Gastroesophageal sphincter (tissue), 4 donors: ENCODE data around the gene CDKN2B. TPM values are rescaled to one million over a fixed set of nuclear protein-coding genes. Genes with fewer than 3 reads are reported as not detected.

Source experiments
- ATAC-seq: fragments of 150-250 bp; one replicate; pipeline ENCODE4 v1.9.1; 2016; ENCODE audit warnings: mild to moderate bottlenecking, moderate library complexity
- H3K27ac ChIP-seq, 4 donors: fragments of 200-600 bp; sonication (generic) in 3 of 4; 1 replicate in 3 of 4; 2 replicates in 1 of 4; pipeline ENCODE4 v1.5.1; 2016 to 2019
- H3K27me3 ChIP-seq: fragments of 200-600 bp; sonication (generic); one replicate; pipeline ENCODE4 v1.5.1; 2019
- H3K36me3 ChIP-seq, 2 donors: fragments of 200-600 bp; sonication (generic); one replicate each; pipeline ENCODE4 v1.5.1; 2019; ENCODE audit warnings: control low read depth in 1 of 2
- H3K4me1 ChIP-seq, 3 donors: fragments of 200-600 bp; sonication (generic); 1 replicate in 2 of 3; 2 replicates in 1 of 3; pipeline ENCODE4 v1.5.1; 2016 to 2019; ENCODE audit warnings: control low read depth in 2 of 3
- H3K4me3 ChIP-seq, 2 donors: fragments of 200-600 bp; sonication (generic); one replicate each; pipeline ENCODE4 v1.5.1; 2019; ENCODE audit warnings: mild to moderate bottlenecking in 1 of 2, moderate library complexity in 1 of 2
- H3K9me3 ChIP-seq, 3 donors: fragments of 200-600 bp; sonication (generic); one replicate each; pipeline ENCODE4 v1.5.1; 2017 to 2019; ENCODE audit warnings: control low read depth in 2 of 3
- CTCF ChIP-seq, 4 experiments: fragments of 200-600 bp in 2 of 4; fragments of 450-650 bp in 2 of 4; sonication (generic) in 1 of 4; IDR thresholded peaks; one replicate each; pipeline ENCODE4 v1.5.1; 2017 to 2019; ENCODE audit warnings: antibody characterized with exemption in 4 of 4, mild to moderate bottlenecking in 2 of 4, moderate library complexity in 2 of 4
- EP300 ChIP-seq: sonication (generic); formaldehyde crosslinking; IDR thresholded peaks from one replicate; pipeline ENCODE4 v1.6.1; 2017; ENCODE audit warnings: antibody characterized with exemption, mild to moderate bottlenecking
- POLR2A ChIP-seq, 2 donors: fragments of 450-650 bp; IDR thresholded peaks; one replicate each; pipeline ENCODE4 v1.6.1; 2017; ENCODE audit warnings: antibody characterized with exemption in 2 of 2, mild to moderate bottlenecking in 2 of 2, moderate library complexity in 1 of 2
- POLR2AphosphoS5 ChIP-seq: sonication (generic); formaldehyde crosslinking; IDR thresholded peaks from one replicate; pipeline ENCODE4 v1.6.1; 2017; ENCODE audit warnings: antibody characterized with exemption
- WGBS, 2 donors: methylation state at CpG; one replicate each; pipeline ENCODE4 v1.1.5; 2018; ENCODE audit warnings: low coverage in 1 of 2; 5-methylcytosine and 5-hydroxymethylcytosine counted together
- total RNA-seq, 4 donors: library from RNA; depleted of rRNA; stranded (reverse); fragments of >200 nt; gene quantifications; one replicate each; pipeline ENCODE4 v1.1.0, GENCODE V29; 2016

Gene CDKN2B
- total RNA-seq, 4 donors from 2014 or later, result 6.2 to 21.6 (median 9.3) TPM

- Histone ChIP-seq H3K36me3 (no peaks in the 10 kb centered on the region), H3K4me1 (no peaks in the 10 kb centered on the region), H3K9me3 (no peaks in the 10 kb centered on the region), H3K27me3 (no peaks in the 10 kb centered on the region), H3K27ac (no peak overlapping the region), H3K4me3 (no peak overlapping the region)
- no peak for ATAC-seq
- 89 to 100% methylated on average over 1 to 2 of the region's 2 CpGs for WGBS, 2 donors
- no peak for TF ChIP-seq CTCF (IDR thresholded peaks at IDR 0.05)
- no peak for TF ChIP-seq EP300
Observed at GRCh38 chr9:22047596-22047995, 38.5 kb upstream of the CDKN2B start.

GRCh38 chr9:22046243-22046885, 37.3 kb upstream of the CDKN2B start:
- Histone ChIP-seq H3K27me3 (no peaks in the 10 kb centered on the region), H3K4me3 (no peak overlapping the region), H3K27ac (no peak overlapping the region), H3K9me3 (no peaks in the 10 kb centered on the region), H3K4me1 (no peaks in the 10 kb centered on the region), H3K36me3 (no peaks in the 10 kb centered on the region)
- ATAC-seq, result no peak
- WGBS, 2 donors, result 56 to 71% methylated on average over 1 of the region's 1 CpG
- no peak for TF ChIP-seq EP300
- no peak for TF ChIP-seq POLR2AphosphoS5
- TF ChIP-seq POLR2A (IDR thresholded peaks at IDR 0.05), result no peak
- no peak for TF ChIP-seq CTCF (IDR thresholded peaks at IDR 0.05)

GRCh38 chr9:22045423-22045822, 36.3 kb upstream of the CDKN2B start:
- no peak for ATAC-seq
- Histone ChIP-seq H3K9me3 (no peaks in the 10 kb centered on the region), H3K4me1 (no peaks in the 10 kb centered on the region), H3K36me3 (no peaks in the 10 kb centered on the region), H3K4me3 (no peak overlapping the region), H3K27ac (no peak overlapping the region), H3K27me3 (no peaks in the 10 kb centered on the region)
- TF ChIP-seq POLR2A (IDR thresholded peaks at IDR 0.05), result no peak
- TF ChIP-seq CTCF (IDR thresholded peaks at IDR 0.05), result no peak
- no peak for TF ChIP-seq EP300
- TF ChIP-seq POLR2AphosphoS5, result no peak

- no peak overlapping the region for H3K4me3 ChIP-seq
- no peaks in the 10 kb centered on the region for H3K9me3 ChIP-seq
- no peaks in the 10 kb centered on the region for H3K36me3 ChIP-seq
- no peak overlapping the region for H3K27ac ChIP-seq
- H3K27me3 ChIP-seq, result no peaks in the 10 kb centered on the region
- TF ChIP-seq EP300, result no peak
- no peak for TF ChIP-seq POLR2A (IDR thresholded peaks at IDR 0.05)
- no peak for TF ChIP-seq CTCF (IDR thresholded peaks at IDR 0.05)
- TF ChIP-seq POLR2AphosphoS5, result no peak
- ATAC-seq, result no peak
- H3K4me1 ChIP-seq, result no peaks in the 10 kb centered on the region
Observed at GRCh38 chr9:22044583-22044982, 35.5 kb upstream of the CDKN2B start.

- no peak for ATAC-seq
- Histone ChIP-seq H3K27ac (no peak overlapping the region), H3K36me3 (no peaks in the 10 kb centered on the region), H3K27me3 (no peaks in the 10 kb centered on the region), H3K4me3 (no peak overlapping the region), H3K9me3 (no peaks in the 10 kb centered on the region), H3K4me1 (no peaks in the 10 kb centered on the region)
- 51 to 52% methylated on average over 3 of the region's 3 CpGs for WGBS, 2 donors
- TF ChIP-seq POLR2AphosphoS5, result no peak
- no peak for TF ChIP-seq POLR2A (IDR thresholded peaks at IDR 0.05)
- no peak for TF ChIP-seq CTCF (IDR thresholded peaks at IDR 0.05)
- TF ChIP-seq EP300, result no peak
Observed at GRCh38 chr9:22043928-22044327, 34.8 kb upstream of the CDKN2B start.
